ENCODE results near the gene CNTNAP2. TPM values are rescaled to one million over a fixed set of nuclear protein-coding genes. Genes with fewer than 3 reads are reported as not detected.

Gene CNTNAP2
- total and polyA plus RNA-seq, 2 of the 4 experiments (the other 2 are of a cell fraction): not detected

DNA sequence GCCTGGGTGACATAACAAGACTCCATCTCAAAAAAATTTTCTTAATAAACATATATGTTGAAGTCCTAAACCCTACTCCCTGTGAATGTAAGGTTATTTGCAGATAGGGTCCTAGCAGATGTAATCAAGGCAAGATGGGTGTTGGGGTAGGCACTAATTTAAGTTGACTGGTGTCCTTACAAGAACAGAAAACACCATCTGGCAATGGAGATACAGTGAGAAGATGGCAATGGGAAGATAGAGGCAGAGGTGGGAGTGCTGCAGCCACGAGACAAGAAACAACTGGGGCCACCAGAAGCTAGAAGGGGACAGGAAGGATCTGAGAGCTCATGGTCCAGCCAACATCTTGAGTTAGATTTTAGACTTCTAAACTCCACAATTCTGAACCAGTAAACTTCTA lies 606.4 kb downstream of the CNTNAP2 start:
- Histone ChIP-seq H4K5ac (ENCODE audit: low read depth, low read length) (no peak overlapping the region), H3K9ac (ENCODE audit: low read depth, low read length) (no peak overlapping the region), H3K79me1 (ENCODE audit: low read depth in 1 of 2, low read length in 2 of 2) (no peaks in the 10 kb centered on the region), H2BK120ac (ENCODE audit: low read depth, low read length) (no peak overlapping the region), H4K91ac (ENCODE audit: insufficient read depth, low read depth, low read length) (no peak overlapping the region), H2BK20ac (ENCODE audit: low read depth, low read length) (no peak overlapping the region), H3K27ac (ENCODE audit: insufficient read depth, low read length) (no peak overlapping the region), H2AK9ac (replicated peaks; ENCODE audit: low read depth, low read length, poor library complexity) (no peak overlapping the region), H2BK5ac (ENCODE audit: low read depth, low read length, poor library complexity, severe bottlenecking) (no peak overlapping the region), H3K36me3 (ENCODE audit: control insufficient read depth, insufficient read depth, low read length) (no peaks in the 10 kb centered on the region), H2AK5ac (ENCODE audit: low read depth, low read length) (no peak overlapping the region), H3K18ac (ENCODE audit: low read depth, low read length) (no peak overlapping the region), H3K56ac (ENCODE audit: extremely low read depth, insufficient read depth, low read length) (no peak overlapping the region), H3K9me1 (ENCODE audit: insufficient read depth, low read length) (no peaks in the 10 kb centered on the region), H3K23ac (ENCODE audit: low read depth, low read length) (no peak overlapping the region), H3K27me3 (ENCODE audit: control insufficient read depth, insufficient read depth, low read length) (no peaks in the 10 kb centered on the region), H3K4me2 (ENCODE audit: low read depth, low read length) (no peak overlapping the region), H4K8ac (ENCODE audit: low read depth in 2 of 2, low read length in 2 of 2) (no peak overlapping the region), H4K20me1 (ENCODE audit: insufficient read depth, low read length) (no peaks in the 10 kb centered on the region), H2BK15ac (ENCODE audit: low read depth, low read length) (no peak overlapping the region), H3K4me3 (ENCODE audit: insufficient read depth, low read depth, low read length) (no peak overlapping the region), H3K4ac (ENCODE audit: low read depth, low read length) (no peak overlapping the region), H3K9me3 (ENCODE audit: control insufficient read depth, insufficient read depth, low read length) (peaks cover 5% of the 10 kb centered on the region), H3K14ac (replicated peaks; ENCODE audit: low read depth, low read length) (no peak overlapping the region), H2AFZ (replicated peaks; ENCODE audit: low read length, poor library complexity) (no peak overlapping the region), H3K4me1 (ENCODE audit: control insufficient read depth, insufficient read depth, low read length) (no peaks in the 10 kb centered on the region)
- in situ Hi-C loops (cut with MboI; ENCODE audit: low sequenced_read_pairs) (no loop called here), dilution Hi-C loops (cut with HindIII; ENCODE audit: low sequenced_read_pairs, unreplicated experiment) (no loop called here), intact Hi-C loops (cut with micrococcal nuclease) (no loop called here)
- ATAC-seq (ENCODE audit: low read depth) (no peak), DNase-seq (no peak)
- TF ChIP-seq RFX5 (IDR thresholded peaks at IDR 0.05; ENCODE audit: low read depth, low read length): no peak
- POLR2A ChIA-PET (ENCODE audit: unreplicated experiment): no interaction called here
- CTCF ChIA-PET: no interaction called here
- BruUV-seq (replicated peaks): no TSS peak
- WGBS, 2 experiments (ENCODE audit: extremely low coverage in 2 of 2, insufficient read length in 1 of 2): no CpG with 5 or more reads among the region's 1 CpG
